ENCODE measurements around the gene CHFR.

DNA sequence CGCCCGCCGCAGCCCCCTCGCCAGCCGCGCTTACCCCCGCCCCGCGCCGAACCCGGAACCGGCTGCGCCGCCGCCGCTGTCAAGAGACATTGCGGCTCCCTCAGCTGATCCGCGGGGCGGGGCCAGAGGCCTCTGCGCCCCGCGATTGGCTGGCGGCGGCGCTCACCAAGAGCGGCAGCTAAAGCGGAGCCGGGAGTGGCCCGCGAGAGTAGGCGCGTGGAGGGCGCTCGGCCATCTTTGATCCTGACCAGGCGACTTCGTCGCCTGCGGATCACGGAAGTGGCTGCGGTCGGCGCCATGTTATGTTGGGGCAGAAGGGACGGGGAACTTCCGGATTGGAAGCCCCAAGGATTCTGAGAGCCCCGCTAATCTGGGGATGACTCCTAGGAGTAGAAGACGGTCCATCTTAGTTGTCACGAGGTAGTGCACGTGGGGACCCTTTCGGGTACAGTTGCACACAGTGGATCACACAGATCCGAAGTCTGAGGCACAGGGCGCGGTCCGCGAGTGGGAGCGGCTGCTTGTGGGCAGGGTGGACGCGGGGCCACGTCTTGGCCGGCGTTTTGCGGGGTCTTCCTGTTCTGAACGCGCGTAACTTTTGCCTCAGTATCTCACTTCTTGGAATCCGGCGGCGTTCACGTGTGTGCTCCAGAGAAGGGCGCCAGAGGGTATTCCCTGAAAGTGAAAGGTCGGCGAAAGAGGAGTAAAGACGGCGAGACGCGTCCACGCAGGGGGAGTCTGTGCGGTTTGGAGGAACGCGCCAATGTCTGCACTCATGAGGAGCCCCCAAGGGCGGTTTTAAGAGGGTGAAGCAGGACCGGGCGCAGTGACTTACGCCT, at the start of gene CHFR:
- TF ChIP-seq CTCF (IDR thresholded peaks at IDR 0.05), result no peak
- no peak for TF ChIP-seq POLR2A (IDR thresholded peaks at IDR 0.05)

Data from vagina (tissue), 2 donors.